ENCODE measurements around the gene RPUSD4. TPM values are rescaled to one million over a fixed set of nuclear protein-coding genes. Genes with fewer than 3 reads are reported as not detected.

RPUSD4 gene
- total RNA-seq, 4 donors from 2014 or later = 53.3 to 93.8 (median 69.2) TPM

DNA sequence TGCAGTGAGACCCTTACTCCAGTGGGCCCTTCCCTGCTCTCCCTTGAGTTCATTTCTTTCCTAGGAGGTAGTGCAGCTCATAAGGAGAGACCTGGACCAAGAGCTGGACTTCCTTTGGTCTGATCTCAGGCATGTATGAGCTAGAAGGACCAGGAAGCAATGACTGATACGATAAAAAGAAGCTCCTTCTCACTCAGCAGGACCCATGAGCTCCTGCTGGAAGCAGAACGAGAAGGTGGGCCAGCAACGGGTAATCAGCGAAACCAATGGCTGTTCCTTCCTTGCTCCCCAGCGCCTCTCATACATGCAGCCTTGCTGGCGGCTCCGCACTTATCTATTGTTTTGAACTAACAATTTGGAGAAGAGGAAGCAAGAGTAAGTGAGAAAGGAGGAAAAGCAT lies 56.8 kb downstream of the RPUSD4 start:
- intact Hi-C loops (cut with DNase I; ENCODE audit: low total_unique reads) = no loop called here

DNA sequence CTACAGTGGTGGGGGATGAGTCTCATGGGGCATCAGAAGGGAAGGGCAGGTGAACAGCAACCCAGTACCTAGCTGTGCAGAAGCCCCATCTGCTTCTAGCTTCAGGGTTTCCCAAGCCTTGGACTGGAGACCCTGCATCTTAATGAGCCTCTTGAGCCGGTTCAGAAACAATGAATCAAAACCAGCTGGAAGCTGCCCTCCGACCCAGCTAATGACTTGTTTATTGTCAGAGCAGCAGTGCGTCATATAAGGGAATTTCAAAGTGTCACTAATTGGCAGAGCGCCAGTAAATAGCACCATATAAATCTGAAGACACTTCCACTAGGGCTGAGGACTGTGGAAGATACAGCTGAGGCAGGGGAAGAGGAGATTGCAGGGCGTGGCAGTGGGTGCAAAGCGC lies 57.5 kb downstream of the RPUSD4 start:
- Histone ChIP-seq H3K4me1 (no peaks in the 10 kb centered on the region), H3K27ac (no peak overlapping the region), H3K9me3 (no peaks in the 10 kb centered on the region), H3K4me3 (no peak overlapping the region), H3K36me3 (no peaks in the 10 kb centered on the region), H3K27me3 (no peaks in the 10 kb centered on the region)
- DNase-seq = no peak
- intact Hi-C loops (cut with DNase I; ENCODE audit: low total_unique reads) = no loop called here
- in situ Hi-C loops (cut with MboI; ENCODE audit: low sequenced_read_pairs in 4 of 4) = no loop called here
- TF ChIP-seq, protein P1, sequence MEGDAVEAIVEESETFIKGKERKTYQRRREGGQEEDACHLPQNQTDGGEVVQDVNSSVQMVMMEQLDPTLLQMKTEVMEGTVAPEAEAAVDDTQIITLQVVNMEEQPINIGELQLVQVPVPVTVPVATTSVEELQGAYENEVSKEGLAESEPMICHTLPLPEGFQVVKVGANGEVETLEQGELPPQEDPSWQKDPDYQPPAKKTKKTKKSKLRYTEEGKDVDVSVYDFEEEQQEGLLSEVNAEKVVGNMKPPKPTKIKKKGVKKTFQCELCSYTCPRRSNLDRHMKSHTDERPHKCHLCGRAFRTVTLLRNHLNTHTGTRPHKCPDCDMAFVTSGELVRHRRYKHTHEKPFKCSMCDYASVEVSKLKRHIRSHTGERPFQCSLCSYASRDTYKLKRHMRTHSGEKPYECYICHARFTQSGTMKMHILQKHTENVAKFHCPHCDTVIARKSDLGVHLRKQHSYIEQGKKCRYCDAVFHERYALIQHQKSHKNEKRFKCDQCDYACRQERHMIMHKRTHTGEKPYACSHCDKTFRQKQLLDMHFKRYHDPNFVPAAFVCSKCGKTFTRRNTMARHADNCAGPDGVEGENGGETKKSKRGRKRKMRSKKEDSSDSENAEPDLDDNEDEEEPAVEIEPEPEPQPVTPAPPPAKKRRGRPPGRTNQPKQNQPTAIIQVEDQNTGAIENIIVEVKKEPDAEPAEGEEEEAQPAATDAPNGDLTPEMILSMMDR (IDR thresholded peaks at IDR 0.05 in 4 of 5, conservative IDR thresholded peaks at IDR 0.05 in 1 of 5) = no peak
- TF ChIP-seq POLR2A (IDR thresholded peaks at IDR 0.05) = no peak
- ATAC-seq = no peak

More for the DNA sequence above, 56.8 kb downstream of the RPUSD4 start:
- ATAC-seq (no peak), DNase-seq (no peak)
- H3K4me3 ChIP-seq = no peak overlapping the region
- in situ Hi-C loops (cut with MboI; ENCODE audit: low sequenced_read_pairs in 4 of 4) = no loop called here
- no peaks in the 10 kb centered on the region for H3K9me3 ChIP-seq
- H3K4me1 ChIP-seq = no peaks in the 10 kb centered on the region
- no peaks in the 10 kb centered on the region for H3K36me3 ChIP-seq
- no peak for TF ChIP-seq POLR2A (IDR thresholded peaks at IDR 0.05)
- TF ChIP-seq, protein P1 (IDR thresholded peaks at IDR 0.05 in 4 of 5, conservative IDR thresholded peaks at IDR 0.05 in 1 of 5) = no peak
- H3K27ac ChIP-seq = no peak overlapping the region
- H3K27me3 ChIP-seq = no peaks in the 10 kb centered on the region

DNA sequence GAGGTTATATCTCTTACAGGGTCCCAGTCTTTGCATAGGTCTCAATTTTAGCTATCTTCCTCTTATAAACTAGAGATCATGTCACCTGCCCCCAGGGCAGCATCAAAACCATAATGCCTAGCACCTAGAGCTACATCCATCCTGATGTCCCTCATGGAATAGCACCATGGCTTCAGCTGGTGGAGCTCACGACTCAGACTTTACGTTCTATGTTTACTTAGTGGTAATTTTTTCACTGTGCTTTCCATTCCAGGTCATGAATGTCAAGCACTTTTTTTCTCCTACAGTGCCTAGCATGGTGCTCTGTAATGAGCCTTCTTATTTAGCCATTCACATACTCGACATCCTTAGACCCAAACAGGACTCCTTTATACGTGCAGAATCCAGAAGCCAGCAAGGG lies 58.4 kb downstream of the RPUSD4 start:
- in situ Hi-C loops (cut with MboI; ENCODE audit: low sequenced_read_pairs in 4 of 4) (no loop called here), intact Hi-C loops (cut with DNase I; ENCODE audit: low total_unique reads) (no loop called here)
- ATAC-seq = no peak

DNA sequence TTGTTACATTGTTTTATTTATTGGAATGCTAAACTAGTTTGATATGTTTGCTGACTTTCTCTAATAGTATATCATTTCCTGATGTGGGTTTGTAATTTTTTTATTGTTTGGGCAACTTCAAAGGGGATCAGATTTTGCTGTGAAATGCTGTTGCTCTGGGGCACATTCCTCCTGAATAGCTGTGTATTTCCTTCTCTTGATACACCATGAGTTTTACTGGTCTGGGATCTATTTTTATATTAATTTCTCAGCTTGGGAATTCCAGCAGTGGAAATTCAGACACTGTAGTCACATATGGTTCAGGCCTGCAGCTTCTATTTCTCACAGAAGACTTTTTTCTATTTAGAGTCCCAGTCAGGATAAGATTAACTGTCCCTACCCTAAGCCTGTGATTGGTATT lies 58.9 kb downstream of the RPUSD4 start:
- DNase-seq (no peak), ATAC-seq (no peak)
- no peak overlapping the region for H3K27ac ChIP-seq
- H3K36me3 ChIP-seq = no peaks in the 10 kb centered on the region
- intact Hi-C loops (cut with DNase I; ENCODE audit: low total_unique reads) (no loop called here), in situ Hi-C loops (cut with MboI; ENCODE audit: low sequenced_read_pairs in 4 of 4) (no loop called here)
- H3K9me3 ChIP-seq = no peaks in the 10 kb centered on the region
- no peak overlapping the region for H3K4me3 ChIP-seq
- H3K27me3 ChIP-seq = no peaks in the 10 kb centered on the region
- no peaks in the 10 kb centered on the region for H3K4me1 ChIP-seq
- TF ChIP-seq, protein P1 (IDR thresholded peaks at IDR 0.05 in 4 of 5, conservative IDR thresholded peaks at IDR 0.05 in 1 of 5) = no peak
- TF ChIP-seq POLR2A (IDR thresholded peaks at IDR 0.05) = no peak

More for the DNA sequence above, 58.4 kb downstream of the RPUSD4 start:
- no peaks in the 10 kb centered on the region for H3K27me3 ChIP-seq
- no peaks in the 10 kb centered on the region for H3K4me1 ChIP-seq
- no peak for DNase-seq
- no peak overlapping the region for H3K27ac ChIP-seq
- no peaks in the 10 kb centered on the region for H3K9me3 ChIP-seq
- TF ChIP-seq, protein P1 (IDR thresholded peaks at IDR 0.05 in 4 of 5, conservative IDR thresholded peaks at IDR 0.05 in 1 of 5) = no peak
- no peak for TF ChIP-seq POLR2A (IDR thresholded peaks at IDR 0.05)
- no peak overlapping the region for H3K4me3 ChIP-seq
- no peaks in the 10 kb centered on the region for H3K36me3 ChIP-seq

DNA sequence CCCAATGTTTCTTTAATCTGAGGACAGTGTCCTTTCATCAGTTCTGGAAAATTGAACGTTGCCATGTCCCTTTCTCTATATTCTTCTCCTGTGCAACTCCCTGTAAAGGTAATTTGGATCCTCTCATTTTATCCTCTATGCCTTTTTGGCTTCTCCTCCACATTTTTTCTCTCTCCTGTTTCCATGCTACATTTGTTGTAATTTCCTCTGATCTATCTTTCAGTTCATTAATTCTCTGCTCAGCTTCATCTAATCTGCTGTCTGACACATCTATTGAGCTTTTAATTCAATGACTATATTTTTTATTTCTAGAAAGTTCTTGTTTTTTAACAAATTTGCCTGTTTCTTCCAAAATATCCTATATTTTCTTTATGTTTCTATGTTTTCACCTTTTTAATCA lies 59.3 kb downstream of the RPUSD4 start:
- in situ Hi-C loops (cut with MboI; ENCODE audit: low sequenced_read_pairs in 4 of 4) (no loop called here), intact Hi-C loops (cut with DNase I; ENCODE audit: low total_unique reads) (no loop called here)
- DNase-seq (no peak), ATAC-seq (no peak)
- Histone ChIP-seq H3K36me3 (no peaks in the 10 kb centered on the region), H3K4me3 (no peak overlapping the region), H3K27ac (no peak overlapping the region), H3K27me3 (no peaks in the 10 kb centered on the region), H3K4me1 (no peaks in the 10 kb centered on the region), H3K9me3 (no peaks in the 10 kb centered on the region)
- TF ChIP-seq POLR2A (IDR thresholded peaks at IDR 0.05) = no peak
- TF ChIP-seq, protein P1 (IDR thresholded peaks at IDR 0.05 in 4 of 5, conservative IDR thresholded peaks at IDR 0.05 in 1 of 5) = no peak

Measured in gastrocnemius medialis (tissue), 4 donors.